NCI-H526 (cell line): Measurements from ENCODE around the gene HDAC9.

Source experiments
- DNase-seq, 2 experiments: peaks; one replicate each; lab custom pipeline; 2025; lab: John Stamatoyannopoulos, UW

HDAC9 gene

DNA sequence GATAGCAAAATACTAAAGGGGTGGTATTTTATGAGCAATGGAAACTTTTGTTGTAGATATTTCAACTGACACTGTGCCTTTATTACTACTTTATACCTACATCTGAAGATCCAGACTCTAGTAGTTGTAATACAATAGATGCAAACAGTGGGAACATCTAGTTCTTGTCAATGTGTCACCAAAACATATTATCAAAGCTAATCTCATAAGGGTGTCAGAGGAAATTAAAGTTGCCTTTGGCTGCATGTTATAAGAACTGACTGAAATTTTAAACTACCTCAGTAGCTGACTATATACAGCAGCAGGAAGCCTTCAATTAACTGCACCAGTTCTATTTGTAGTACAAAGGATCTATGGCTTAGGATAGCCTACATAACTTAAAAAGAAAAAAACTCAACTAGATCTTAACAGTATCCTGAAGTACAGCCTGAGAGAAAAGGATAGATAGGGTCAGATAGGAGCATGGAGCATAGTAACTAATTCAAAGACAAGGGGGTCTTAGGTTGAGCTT is 30.9 kb downstream of the HDAC9 start:
- no peak for DNase-seq

DNA sequence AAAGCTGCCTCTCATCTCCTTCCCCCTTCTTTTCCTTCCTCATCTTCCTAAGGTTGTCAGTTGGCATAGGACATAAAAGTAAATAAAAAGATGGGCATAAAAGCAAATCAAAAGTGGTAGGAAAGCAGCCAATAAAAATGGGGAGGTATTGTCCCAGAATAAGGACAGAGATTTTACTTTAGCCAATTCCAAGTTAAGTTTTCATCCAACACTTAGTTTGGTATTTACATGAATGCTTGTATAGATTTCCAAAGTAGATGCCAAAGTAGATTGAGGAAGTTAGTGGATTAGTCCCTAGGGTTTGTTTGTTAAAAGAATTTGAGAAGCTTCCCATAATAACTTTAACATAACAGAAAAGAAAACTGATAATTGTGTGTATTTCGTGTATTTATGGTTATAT is 33.7 kb downstream of the HDAC9 start:
- no peak for DNase-seq

- DNase-seq = no peak
Observed at GRCh38 chr7:18530224-18531179, 35.0 kb downstream of the HDAC9 start.

DNA sequence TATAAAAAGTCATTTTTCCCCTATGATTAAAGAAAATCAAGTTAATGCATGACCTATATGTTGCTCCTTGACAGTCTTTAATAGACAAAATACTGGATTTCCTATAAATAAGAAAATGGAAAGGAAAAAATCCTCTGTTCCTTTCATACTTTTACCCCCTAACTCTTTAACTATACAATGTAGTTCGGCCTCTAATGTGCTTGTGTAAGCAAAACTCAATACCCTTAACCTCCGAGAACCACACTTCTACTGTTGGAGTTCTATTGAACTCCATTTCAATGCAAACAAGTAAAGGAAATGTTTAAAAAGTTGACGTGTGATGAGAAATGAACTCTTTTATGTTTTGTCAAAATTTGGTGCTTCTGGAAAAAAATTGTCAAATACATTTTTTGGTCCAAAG is 36.0 kb downstream of the HDAC9 start:
- DNase-seq = no peak

DNA sequence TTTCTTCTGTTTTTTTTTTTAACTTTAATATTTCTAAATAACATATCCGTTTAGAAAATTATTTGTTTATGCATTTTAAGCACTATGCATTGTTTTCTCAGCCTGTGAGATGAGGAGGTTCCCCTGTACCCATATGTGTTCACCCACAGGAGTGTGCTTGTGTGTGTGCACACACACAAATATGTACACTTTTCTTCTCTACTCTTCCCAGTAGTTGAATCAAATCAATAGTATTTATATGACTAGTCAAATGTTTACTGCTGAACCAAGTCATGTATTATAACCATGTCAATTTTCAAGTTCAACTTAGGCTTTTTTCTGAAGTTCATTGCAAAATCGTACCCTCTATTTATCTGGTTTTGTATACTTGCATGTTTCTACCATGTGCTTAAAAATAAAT is 37.3 kb downstream of the HDAC9 start:
- no peak for DNase-seq

DNA sequence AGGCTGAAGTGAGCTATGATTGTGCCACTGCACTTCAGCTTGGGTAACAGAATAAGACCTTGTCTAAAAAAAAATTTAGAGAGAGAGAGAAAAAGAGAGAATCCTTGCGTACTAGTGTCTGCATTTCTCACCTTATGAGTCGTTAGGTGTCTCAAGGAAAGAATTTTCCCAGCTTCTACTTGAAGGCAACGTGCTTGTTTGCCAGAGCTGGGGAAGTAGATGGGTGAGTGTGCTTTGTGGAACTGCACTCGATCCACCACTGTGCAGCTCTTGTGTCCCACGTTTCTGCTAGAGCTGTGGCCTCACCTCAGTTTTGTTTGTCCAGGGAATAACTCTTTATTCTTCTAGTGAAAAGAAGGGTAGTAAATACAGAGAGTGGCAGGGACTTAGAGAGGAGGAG is 38.9 kb downstream of the HDAC9 start:
- no peak for DNase-seq

DNA sequence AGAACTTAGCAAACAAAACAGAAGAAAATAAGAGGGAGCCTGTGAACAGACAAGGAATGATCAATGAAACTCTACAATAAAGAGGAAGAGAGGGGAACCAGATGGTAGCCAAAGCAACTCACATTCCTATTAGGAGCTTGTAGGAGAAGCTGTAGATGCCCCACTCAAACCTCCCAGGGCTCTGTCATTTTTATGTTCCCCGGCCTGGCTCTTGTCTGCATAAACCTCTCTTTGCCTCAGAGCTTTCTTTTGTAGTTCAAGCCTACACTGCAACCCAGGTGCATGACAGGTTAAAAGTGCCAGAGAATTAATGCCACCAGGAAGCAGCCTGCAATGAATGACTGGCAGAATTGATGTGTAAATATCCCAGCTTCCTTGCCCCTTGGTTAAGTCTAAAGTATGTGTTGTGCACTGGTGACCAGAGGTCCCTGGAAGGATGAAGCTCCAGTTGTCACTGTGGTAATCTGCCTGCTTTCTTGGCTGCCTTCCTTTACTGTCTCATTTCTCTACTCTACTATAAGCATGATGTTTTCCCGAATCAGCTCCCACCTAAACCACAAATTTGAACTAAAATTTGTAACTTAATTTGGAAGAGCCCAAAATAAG is 40.4 kb downstream of the HDAC9 start:
- no peak for DNase-seq

DNA sequence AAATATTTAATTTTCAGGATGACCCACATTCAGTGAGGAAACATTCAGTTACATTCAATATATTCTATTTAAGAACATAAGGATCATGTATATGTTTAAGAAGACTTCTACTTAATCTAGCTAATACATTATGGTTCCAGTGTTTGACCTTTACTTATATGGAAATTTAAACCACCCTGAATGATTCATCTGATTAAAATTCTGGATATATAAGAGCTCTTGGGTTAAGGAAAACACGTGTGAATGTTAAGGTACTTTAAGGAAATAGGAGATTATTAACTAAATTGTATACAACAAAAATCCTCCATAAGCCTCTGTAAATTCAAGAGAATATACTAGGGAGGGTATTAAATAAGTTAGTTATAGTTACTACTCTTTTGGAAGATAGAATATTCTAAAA is 40.9 kb downstream of the HDAC9 start:
- no peak for DNase-seq

DNA sequence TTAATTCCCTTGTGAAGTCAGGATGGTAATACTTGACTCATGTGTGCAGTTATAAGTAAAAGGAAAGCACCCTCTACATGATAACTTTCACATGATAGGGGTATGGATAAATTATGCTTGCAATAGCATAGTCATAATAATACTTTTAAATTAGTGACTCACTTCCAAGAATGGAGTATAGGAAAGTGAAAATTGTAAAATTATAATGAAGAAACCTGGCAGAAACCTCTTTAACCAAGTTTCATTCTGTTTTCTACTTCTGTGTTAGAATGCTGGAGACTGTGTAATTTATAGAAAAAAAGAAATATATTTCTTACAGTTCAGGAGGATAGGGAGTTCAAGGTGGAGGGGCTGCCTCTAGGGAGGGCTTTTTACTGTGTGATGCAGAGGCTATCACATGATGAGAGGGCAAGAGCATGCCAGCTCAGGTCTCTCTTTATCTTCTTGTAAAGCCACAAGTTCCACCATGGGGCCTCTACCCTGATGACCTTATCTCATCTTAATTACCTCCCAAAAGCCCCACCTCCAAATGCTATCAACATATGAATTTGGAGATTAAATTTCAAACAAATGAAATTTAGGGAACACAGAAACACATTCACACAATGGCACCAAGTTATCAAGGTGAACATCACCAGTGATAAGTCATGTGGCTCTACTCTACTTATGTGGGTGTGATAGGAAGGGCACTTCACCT is 43.2 kb downstream of the HDAC9 start:
- DNase-seq = no peak

GRCh38 chr7:18540396-18540795 is 44.8 kb downstream of the HDAC9 start:
- no peak for DNase-seq

- no peak for DNase-seq
Observed at GRCh38 chr7:18541181-18541870, 45.8 kb downstream of the HDAC9 start.

DNA sequence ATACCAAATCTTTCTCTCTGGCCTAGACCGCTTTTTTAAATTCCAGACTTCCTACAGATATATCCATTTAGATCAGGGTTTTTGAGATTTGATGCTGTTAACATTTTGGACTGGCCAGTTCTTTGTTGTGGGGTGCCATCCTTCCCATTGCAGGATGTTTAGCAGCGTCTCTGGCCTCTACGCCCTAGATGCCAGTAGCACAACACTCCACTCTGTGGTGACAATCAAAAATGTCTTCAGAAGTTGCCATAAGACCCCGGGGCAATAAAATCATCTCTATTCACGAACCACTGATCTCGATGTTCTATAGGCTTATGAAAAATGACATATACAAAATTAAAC is 46.3 kb downstream of the HDAC9 start:
- no peak for DNase-seq

GRCh38 chr7:18546576-18546975 is 51.0 kb downstream of the HDAC9 start:
- DNase-seq = no peak

DNA sequence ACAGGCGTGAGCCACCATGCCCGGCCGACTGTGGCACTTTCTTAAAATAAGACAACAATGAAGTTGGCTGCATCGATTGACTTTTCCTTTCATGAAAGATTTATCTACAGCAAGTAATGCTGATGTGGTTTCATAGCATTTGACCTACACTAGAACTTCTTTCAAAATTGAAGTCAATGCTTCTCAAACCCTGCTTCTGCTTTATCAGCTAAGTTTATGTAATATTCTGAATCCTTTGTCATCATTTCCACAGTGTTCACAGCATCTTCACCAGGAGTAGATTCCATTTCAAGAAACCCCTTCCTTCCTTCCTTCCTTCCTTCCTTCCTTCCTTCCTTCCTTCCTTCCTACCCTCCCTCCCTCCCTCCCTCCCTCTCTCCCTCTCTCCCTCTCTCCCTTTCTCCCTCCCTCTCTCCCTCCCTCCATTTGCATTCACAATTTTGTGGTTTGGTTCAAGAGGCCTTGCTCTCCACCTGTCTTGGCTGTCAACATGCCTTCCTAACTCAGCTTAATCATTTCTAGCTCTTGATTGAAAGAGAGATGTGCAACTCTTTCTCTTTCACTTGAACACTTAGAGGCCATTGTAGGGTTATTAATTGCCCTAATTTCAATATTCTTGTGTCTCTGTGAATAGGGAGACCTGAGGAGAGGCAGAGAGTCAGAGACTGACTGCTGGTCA is 52.1 kb downstream of the HDAC9 start:
- DNase-seq = no peak

DNA sequence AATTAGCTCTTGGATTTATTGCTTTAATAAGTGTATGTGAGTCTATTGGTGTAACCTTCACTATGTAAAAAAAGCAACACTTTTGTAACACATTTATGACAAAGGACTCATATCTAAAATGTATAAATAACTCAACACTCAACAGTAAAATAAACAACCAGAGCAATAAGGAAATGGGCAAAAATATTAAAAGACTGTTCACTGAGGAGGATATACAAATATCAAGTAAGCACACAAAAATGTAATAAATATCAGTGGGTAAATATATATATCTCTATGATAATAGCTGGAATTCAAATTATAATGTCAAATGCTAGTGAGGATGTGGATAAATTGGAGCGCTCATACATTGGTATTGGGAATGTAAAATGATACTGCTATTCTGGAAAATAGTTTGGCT is 53.0 kb downstream of the HDAC9 start:
- DNase-seq = no peak

- DNase-seq = no peak
Observed at GRCh38 chr7:18550574-18550973, 55.0 kb downstream of the HDAC9 start.

- no peak for DNase-seq
Observed at GRCh38 chr7:18552316-18552916, 56.9 kb downstream of the HDAC9 start.

GRCh38 chr7:18552943-18553604 is 57.5 kb downstream of the HDAC9 start:
- DNase-seq = no peak

- no peak for DNase-seq
Observed at GRCh38 chr7:18553605-18554003, 58.1 kb downstream of the HDAC9 start.

- no peak for DNase-seq
Observed at GRCh38 chr7:18555120-18555519, 59.6 kb downstream of the HDAC9 start.

DNA sequence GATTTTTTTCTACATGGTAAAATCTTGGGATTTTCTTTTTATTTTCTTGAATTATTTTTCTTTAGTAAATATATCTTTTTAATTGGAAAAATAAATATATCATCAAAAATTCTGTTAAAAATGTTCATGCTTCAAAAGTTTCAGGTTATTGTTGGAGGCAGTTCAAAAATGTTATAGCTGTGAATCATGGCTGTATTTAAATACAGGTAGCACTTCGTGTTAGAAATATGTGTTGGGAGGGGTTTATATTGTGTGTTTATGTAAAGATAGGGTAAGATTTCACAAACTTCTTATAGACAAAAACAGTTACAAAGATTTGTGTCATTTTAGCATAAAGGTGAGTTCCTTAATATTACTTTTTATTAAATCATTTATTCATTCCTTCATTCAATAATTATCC is 60.4 kb downstream of the HDAC9 start:
- DNase-seq = no peak
